ENCODE data around the gene SPINT3.

Gene SPINT3

GRCh38 chr20:45502561-45502960 lies 12.9 kb downstream of the SPINT3 start:
- TF ChIP-seq ZFX (IDR thresholded peaks at IDR 0.05), result no peak
- no peak for TF ChIP-seq CTCF (conservative IDR thresholded peaks at IDR 0.05)
- H3K27ac ChIP-seq, result no peak overlapping the region

- no peak for TF ChIP-seq ZFX (IDR thresholded peaks at IDR 0.05)
- no peak for TF ChIP-seq CTCF (conservative IDR thresholded peaks at IDR 0.05)
- H3K27ac ChIP-seq, result no peak overlapping the region
Observed at GRCh38 chr20:45501600-45501999, 13.8 kb downstream of the SPINT3 start.

GRCh38 chr20:45500022-45500421 lies 15.4 kb downstream of the SPINT3 start:
- no peak overlapping the region for H3K27ac ChIP-seq
- TF ChIP-seq CTCF (conservative IDR thresholded peaks at IDR 0.05), result no peak
- TF ChIP-seq ZFX (IDR thresholded peaks at IDR 0.05), result no peak

GRCh38 chr20:45497971-45498494 lies 17.4 kb downstream of the SPINT3 start:
- no peak for TF ChIP-seq CTCF (conservative IDR thresholded peaks at IDR 0.05)
- no peak for TF ChIP-seq ZFX (IDR thresholded peaks at IDR 0.05)
- no peak overlapping the region for H3K27ac ChIP-seq

GRCh38 chr20:45496166-45496565 lies 19.3 kb downstream of the SPINT3 start:
- H3K27ac ChIP-seq, result no peak overlapping the region
- TF ChIP-seq ZFX (IDR thresholded peaks at IDR 0.05) (no peak), CTCF (conservative IDR thresholded peaks at IDR 0.05) (no peak)

GRCh38 chr20:45495501-45495941 lies 19.9 kb downstream of the SPINT3 start:
- no peak overlapping the region for H3K27ac ChIP-seq
- TF ChIP-seq CTCF (conservative IDR thresholded peaks at IDR 0.05) (no peak), ZFX (IDR thresholded peaks at IDR 0.05) (no peak)

- no peak for TF ChIP-seq ZFX (IDR thresholded peaks at IDR 0.05)
- no peak for TF ChIP-seq CTCF (conservative IDR thresholded peaks at IDR 0.05)
- no peak overlapping the region for H3K27ac ChIP-seq
Observed at GRCh38 chr20:45489083-45489531, 26.3 kb downstream of the SPINT3 start.
